GM19468 (cell line): Measurements from ENCODE around the gene TFEB.
A peak's percentile ranks its signal among the peaks of the same experiment; 100 is the strongest.

Source experiments
- ATAC-seq: cut with Tn5 transposase; IDR thresholded peaks from one replicate; pipeline ENCODE4 v1.9.1; 2021; ENCODE audit warnings: mild to moderate bottlenecking, moderate library complexity, moderate number of reproducible peaks; ENCODE audit not compliant: unreplicated experiment; ENCODE audit errors: extremely low read depth

TFEB gene

DNA sequence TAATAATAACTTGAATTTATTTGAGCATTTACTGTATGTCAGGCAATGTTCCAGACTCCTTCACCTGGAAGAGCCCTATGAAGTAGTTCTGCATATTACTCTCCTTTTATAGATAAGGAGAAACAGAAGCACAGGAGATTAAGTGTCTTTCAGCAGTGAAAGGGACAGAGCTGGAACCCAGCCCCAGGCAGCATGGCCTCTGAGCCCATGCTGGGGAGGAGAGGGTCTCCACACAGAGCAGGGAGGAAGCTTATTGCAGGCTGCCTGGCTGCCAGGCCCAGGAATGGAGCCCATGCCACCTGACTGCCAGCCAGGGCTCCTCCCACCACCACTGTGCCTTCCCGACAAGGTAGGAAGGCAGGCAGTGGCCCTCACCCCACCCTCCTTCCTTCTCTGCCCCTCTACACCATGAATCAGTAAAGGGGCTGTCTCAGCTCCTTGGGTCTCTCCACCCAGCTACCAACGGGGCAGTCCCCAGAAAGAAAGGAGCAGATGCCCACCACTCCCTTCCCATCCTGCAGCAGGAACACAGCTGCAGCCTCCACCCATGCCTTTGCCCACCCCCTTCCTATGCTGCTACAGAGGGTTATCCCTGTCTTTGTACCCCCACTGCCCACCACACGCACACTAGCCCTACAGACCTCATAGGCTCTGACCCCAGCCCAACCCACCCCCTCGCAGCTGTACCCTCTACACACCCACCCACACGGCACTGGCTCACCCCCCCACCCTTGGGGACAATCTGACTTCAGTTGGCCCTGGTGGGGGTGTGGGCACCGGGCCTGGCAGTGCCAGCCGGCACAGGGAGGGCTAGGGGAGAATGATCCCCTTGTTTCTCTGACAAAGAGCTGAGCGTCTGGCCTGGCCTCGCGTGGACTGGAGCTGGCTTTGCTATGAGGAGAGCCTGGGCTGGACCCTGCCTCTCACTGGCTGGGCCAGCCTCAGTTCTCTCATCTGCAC lies 41.8 kb downstream of the TFEB start:
- no peak for ATAC-seq

DNA sequence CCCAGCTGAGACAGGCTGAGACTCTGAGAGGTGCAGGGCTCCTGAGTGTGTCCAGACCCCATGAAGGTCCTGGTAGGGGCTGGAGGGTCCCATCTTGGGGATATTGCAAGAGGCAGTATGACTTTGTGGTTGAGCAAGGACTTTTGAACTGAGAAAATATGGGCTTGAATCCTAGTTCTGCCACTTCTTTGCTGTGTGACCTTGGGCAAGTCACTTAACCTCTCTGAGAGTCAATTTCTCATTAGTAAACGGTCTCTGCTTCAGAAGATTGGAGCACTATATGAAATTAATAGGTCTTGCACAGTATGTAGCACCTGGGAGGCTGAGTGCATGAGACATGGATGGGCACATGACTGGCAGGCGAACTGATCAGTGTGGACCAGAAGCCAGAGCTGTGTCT lies 42.7 kb downstream of the TFEB start:
- ATAC-seq = no peak

DNA sequence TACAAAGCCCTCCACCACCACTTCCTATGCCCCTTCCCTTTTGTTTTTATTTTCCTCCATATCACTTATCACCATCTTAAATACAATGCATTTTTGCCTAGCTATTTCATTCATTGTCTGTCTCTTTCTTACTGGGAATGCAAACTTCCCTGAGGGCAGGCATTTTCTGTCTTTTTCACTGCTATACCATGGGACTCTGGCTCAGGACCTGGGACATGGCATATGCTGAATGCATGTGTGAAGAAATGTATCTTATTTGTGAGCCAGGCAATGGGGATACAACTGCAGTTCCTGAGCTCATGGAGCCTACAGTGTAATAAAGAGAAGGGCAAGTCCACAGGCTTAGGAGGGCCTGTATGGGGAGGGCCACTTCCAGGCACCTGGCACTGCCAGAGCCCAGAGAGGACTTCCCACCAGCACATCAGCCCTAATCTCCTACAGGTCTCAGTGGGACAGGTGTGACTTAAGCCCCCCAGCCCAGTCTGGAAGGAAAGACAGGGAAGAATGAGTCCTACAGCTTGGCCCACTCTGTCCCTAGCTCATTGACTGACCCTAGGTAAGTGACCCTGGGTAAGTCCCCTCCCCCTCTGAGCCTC lies 43.2 kb downstream of the TFEB start:
- no peak for ATAC-seq

DNA sequence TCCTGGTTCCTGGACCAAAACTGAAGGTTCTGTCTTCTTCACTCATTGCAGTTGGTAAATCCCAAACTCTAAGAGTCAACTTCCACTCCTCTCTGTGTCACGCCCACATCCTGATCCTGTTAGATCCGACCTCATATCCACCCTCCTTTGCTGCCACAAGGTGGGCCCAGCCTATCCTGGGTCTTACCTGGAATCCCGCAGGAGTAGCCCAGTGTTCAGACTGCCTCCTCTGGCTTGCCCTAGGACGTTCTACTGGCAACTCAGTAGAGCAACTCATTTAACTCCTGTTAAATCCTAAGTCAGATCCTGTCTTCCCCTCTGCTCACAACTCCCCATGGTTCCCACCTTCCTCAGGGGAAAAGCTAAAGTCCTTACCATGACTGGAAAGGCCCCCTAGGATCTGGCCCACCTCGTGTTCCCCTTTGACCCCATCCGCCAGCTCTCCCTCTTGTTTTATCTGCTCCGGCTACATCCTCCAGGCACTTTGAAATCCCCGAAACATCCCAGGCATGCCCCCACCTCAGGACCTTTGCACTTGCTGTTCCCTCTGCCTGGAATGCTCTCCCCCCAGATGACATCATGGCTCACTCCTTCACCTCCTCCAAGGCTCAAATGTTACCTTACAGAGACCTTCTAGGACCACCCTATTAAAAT lies 43.9 kb downstream of the TFEB start:
- ATAC-seq = no peak

DNA sequence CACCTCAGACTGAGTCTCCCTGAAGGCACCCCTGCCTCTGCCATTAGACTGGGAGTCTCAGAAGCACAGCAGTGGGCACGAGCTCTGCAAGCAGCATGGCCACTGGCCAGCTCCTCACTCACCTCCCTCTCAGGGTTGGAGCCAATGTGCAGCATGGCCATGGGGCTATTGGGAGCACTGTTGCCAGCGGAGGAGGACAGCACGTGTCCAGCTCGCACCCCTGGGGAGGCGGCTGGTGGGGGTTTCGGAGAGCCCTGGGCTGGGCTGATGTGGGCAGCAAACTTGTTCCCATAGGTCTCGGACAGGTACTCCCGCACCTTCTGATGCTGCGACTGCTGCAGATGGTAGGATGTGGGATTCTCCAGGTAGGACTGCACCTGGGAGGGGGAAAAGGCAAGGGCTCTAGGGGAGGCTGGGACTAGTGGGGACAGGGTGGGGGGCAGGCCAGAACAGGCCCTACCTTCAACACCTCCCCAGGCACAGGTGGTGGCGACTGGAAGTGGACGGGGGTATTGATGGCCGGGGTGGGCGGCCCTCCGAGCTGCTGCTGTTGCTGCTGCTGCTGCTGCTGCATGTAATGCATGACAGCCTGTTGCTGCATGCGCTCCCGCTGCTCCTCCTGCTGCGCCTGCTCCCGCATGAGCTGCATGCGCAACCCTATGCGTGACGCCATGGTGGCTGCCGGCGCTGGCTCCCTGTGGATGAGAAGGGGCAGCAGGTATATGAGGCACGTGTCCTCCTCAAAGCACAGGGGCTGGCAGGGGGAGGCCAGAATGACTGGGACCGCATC lies 44.7 kb downstream of the TFEB start:
- ATAC-seq = no peak

DNA sequence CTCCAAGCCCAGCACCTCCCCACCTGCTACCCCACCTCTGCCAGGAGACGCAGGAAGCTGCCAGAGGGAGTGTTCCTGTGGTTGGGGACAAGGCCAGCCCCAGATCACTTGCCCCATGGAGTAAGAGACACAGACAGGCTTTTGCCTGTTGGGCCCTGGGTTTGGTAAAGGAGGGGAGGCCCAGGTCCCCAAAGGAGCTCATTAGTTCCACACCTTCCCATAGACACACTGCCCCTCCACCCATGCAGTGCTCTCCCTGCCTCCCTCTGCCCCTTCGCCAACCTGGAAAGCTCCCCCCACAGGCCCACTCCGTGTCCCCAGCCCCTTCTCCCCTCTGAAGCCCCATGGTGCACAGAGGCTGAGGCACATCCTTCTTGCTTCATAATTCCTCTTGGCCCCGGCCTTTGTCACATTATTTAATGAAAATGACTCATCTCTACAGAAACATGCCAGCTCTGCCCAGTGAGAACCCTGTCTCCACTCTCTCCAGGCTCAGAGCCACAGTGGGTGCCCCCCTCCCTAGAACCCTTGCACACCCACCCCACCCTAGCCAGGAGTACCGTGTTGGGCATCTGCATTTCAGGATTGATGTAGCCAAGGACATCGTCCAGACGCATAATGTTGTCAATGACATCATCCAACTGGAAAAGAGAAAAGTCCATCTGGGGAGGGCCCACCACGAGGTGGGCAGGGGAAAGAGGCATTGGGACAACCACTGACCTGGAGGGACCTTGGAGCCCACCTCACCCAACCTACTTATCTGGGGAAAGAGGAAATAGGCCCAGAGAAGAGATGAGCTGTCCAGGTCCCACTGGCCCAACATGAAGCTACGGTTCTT lies 46.0 kb downstream of the TFEB start:
- ATAC-seq = no peak

DNA sequence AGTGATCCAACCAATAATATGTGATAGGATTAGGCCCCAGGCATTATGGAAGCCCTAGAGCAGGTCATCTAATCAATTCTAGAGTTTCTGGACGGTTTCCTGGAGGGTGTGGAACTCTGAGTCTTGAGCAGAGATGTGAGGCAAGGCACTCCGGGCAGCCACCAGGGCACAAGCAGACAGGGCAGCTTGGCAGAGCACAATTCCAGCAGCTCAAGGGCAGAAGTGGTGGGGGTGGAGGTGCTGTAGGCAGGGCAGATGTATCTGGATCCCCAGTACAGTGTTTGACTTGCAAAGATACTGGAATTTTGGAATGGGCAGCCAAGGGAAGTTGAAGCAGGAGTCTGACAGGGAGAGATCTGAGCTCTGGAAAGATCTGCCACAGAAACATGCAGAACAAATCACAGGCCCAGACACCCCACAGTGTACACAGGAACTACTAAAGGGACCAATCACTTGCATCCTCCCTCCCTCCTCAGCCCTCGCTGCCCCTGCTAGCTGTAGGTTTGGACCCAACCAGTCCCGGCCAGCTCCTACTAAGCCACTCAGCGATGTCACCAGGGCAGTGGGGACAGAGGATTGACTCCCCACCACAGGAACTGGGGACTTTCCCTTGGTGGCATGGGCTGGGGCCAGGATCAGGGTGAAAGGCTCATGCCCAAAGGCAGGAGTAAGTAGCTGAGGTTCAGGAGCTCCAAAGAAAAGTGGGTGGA lies 47.0 kb downstream of the TFEB start:
- ATAC-seq = no peak

DNA sequence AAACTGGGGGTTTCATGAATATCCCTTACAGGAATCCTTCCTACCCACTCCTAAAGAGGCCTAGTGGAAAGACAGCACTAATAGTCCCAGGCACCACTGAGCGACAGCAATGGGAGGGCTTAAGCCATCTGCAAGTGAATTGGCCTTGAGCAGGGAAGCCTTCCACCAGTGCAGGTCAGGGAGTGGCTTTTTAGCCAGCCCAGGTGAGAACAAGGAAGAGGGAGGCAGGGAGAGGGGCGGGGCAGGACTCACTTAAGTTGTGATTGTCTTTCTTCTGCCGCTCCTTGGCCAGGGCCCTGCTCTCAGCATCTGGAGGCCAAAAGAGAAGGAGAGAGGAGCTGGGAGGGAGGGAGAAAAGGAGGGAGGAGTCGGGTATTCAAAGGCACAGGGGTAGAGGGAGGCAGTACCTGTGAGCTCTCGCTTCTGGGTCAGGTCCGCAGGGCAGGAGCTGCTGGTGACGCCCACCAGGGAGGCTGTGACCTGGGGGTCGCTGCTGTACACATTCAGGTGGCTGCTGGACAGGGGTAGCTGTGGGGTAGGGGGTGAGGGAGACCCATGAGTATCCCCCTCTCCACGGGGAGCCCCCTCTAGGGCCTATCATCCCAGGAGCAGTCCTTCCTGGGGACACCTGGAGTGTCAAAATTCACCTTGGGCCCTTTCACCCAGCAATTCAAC lies 47.8 kb downstream of the TFEB start:
- ATAC-seq = no peak

DNA sequence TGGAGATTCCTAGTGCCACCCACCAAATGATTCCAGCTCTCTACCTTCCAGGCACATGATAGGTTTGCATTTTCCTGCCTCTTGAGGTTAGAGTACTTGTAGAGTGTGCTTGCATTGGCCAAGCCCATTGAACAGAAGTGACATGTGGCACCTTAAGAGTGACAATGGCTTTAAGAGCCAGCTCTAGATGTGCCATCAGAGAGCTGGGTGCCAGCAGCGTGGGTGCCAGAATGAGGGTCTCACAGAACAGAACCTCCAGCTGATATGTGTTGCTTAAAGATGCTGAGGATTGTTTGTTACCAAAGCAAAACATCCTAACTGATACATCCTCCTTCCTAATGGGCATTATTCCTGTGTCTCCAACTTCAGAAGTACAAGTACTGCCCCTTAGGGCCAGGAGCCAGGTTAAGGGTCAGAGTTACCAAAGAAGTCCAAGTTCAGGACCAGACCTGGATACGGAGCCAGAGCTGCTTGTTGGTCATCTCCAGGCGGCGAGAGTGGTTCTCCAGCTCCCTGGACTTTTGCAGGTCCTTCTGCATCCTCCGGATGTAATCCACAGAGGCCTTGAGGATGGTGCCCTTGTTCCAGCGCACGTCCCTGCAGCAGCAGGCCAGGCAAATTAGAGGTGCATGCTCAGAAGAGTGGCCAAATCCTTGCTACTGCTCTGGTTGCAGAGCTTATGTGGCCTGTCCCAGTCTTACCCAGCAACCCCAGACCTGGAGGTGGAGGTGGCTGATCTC lies 49.6 kb downstream of the TFEB start:
- no peak for ATAC-seq

DNA sequence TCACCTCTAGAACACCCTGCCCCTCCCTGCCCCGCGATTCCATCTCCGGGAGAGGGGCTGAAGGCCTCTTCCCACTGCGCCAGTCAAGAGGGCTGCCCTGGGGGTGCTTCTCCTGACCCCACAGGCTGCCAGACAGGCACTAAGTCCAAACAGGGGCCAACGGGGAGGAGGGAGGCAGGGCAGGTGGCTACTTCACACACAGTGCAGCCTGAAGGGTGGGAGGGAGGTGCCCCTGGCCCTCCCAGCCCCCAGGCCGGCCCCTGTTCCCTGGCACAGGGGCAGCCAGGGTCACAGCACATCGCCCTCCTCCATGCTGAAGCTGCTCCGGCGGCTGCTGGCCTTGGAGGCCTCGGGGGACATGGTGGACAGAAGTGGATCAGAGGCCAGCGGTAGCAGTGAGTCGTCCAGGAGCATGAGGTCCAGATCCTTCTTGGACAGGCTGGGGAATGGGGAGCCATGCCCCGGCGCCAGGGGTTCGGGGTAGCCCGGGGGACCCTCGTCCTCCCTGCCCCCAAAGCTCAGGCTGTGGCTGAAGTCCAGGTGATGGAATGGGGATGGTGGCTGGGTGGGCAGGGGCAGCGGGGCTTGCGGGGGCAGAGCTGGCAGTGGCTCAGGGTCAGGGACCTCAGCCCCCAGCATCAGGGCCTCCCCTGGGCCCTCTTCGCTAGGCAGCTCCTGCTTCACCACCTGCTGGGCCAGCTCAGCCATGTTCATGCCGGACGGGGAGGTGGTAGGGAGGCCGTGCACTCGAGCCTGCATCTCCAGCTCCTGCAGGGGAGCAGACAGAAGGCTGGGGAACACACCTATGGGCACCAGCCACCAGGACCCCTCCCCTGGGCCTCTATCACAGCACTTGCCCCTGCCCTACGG lies 50.9 kb downstream of the TFEB start:
- ATAC-seq = no peak

DNA sequence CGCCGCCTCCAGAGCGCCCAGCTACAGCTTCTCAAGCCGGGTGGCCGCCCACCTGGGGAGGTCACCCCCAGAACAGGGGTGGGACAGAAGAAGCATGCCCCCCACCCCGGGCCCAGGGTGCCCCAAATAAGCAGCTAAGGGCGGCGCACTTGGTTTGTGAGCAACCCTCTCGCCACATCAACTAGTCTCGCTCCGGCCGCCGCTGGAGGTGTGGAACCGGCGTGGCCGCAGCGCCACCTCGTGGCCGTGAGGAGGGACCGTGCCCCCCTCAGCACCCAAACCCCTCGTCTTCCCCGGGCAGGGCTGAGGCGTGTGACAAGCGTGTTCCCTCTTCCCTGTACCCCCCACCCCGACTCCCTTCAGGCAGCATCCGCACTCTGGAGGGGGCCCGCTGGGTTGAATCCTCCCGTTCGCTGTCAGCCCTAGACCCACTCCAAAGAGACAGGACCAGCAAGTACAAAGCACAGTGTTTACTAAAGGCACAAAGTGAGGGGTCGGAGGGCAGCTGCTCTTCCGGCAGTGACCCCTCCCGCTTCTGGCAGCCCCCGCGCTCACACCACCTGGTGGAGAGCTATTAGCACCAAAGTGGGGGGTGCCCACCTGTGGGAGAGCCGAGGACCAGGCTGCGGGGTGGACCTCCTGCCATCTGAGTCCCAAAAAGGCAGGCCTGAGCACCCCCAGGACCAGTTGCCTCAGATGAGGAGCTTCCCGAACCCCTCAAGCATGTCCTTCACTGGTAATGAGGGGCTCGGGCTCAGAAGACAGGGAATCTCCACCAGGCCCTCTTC lies 51.7 kb downstream of the TFEB start:
- peak; percentile 57 for ATAC-seq

DNA sequence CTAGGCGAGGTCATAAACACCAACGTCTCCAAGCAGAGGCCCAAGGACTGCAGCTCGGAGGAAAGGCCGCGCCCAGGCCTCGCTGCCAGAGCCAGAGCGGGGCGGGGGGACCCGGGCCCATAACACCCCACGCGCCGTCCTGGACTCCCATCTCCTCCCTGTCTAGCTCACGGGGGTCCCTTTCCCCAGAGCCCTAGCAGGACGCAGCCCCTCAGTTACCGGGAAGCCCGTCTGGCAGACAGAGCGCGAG lies 52.2 kb downstream of the TFEB start:
- ATAC-seq = peak; percentile 10

DNA sequence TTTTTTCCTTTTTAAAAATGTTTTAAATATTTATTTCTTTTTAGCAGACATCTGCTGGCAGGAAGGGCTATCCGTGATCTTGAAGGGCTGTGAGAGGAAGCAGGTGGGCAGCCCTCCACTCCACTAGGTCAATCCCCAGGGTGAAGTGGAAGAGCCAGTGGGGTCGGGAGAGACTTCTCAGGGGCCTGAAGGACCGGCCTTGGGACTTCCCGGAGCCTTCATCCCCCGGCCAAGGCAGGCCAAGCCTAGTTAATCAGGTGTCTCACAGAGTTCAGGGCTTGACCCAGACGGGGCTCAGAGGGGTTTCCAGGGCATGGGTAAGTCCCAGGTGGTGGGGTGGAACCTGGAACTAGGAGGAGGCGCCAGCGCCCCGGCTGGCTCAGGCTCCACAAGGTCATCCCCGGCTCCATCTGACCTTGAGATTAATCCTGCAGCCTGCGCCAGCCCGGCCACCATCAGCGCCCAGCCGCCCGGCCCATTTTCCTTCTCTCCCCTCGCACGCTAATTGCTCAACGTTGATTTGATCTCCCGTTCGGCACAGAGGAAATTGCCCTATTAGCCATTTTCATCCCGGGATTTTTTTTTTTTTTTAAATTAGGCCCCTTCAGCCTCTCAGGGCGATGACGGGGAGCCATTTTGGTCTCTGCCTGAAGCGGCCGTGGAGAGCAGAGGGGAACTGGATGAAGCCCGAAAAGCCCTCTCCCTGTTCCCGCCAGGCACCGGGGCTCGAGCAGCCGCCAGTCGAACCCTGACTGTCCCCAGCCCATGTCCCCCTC lies 52.7 kb downstream of the TFEB start:
- ATAC-seq = no peak

DNA sequence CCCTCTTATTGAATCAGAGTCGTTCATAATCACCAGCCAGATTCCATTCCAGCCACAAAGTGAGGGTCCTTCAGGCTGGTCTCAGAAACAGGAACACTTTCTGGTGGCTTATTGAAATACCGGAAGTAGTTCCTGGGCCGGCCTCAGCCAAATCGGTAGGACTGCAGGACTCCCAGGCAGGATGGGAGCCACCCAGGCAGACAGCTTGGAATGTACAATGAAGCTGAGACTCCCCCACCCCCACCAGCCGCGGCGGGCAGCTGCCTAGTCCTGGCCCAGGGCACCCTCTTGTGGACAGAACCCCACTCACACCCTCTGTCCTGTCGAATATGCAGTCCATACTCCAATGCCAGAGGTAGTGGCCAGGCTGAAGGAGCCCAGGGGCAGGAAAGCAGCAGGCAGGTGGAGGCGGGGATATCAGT lies 53.3 kb downstream of the TFEB start:
- ATAC-seq = no peak

DNA sequence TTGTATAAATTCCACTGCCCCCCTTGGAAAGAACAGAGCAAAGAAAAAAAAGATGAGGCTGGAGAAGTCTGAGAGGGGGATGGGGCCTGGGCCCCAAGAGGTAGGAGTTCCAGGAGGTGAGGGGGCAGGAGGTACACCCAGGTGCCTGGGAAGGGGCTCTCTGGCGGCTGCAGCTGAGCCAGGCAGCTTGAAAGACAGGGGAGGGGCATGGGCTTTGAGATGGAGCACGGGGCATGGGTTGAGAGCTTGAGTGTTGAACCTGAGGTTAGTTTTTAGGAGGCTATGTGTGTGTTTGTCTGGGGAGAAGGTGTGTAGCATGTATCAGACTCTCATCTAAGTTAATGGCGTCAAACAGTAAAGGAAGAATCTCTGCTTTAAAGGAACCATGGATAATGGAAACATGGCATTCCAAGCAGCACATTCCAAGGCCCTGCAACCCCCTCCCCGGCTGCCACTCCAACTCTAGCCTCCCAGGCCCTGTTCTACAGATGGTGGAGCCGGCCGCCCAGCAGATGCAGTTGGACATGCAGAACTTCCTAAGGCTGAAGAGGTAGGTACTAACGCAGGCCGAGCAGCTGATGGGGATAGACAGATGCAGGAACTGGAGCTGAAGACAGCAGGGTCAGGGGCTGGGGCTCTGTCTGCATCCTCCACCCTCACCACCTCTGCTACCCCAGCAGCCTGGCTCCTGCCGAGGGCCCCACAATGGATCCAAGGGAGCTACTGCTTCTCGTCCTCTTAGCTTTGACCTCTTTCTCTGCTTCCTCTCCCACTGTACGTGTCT lies 55.0 kb downstream of the TFEB start:
- no peak for ATAC-seq
